Keratinocyte (primary cell): ENCODE measurements around the gene VPS35L. TPM values are rescaled to one million over a fixed set of nuclear protein-coding genes. Genes with fewer than 3 reads are reported as not detected.

Experiments used
- DNase-seq: peaks from one replicate; pipeline ENCODE4 v3.0.0-alpha.2; 2011; ENCODE audit warnings: low read depth, missing footprints, low spot score
- FAIRE-seq: peaks from 2 replicates; lab custom pipeline; 2011; peaks lifted over from hg19 to GRCh38; lab: Jason Lieb, UNC
- H2AFZ ChIP-seq: 2 replicates; pipeline ENCODE4 v1.6.0; 2012; ENCODE audit warnings: low read length, control low read depth, inconsistent platforms; ENCODE audit not compliant: control insufficient read depth
- H3K27ac ChIP-seq: 2 replicates; pipeline ENCODE4 v1.5.1; 2011; ENCODE audit warnings: low read length; ENCODE audit not compliant: control insufficient read depth, insufficient read depth
- H3K27me3 ChIP-seq: 3 replicates; pipeline ENCODE4 v1.6.0; 2011; ENCODE audit warnings: low read length; ENCODE audit not compliant: control insufficient read depth, insufficient read depth; ENCODE audit errors: extremely low read depth
- H3K36me3 ChIP-seq, 2 experiments: 2 replicates in 1 of 2; 3 replicates in 1 of 2; pipeline ENCODE4 v1.5.1; 2011; ENCODE audit warnings: low read length in 2 of 2, mild to moderate bottlenecking in 1 of 2; ENCODE audit not compliant: control insufficient read depth in 2 of 2, insufficient read depth in 2 of 2; ENCODE audit errors: extremely low read depth in 1 of 2
- H3K4me1 ChIP-seq: 3 replicates; pipeline ENCODE4 v1.5.1; 2011; ENCODE audit warnings: low read length; ENCODE audit not compliant: control insufficient read depth, insufficient read depth; ENCODE audit errors: extremely low read depth
- H3K4me2 ChIP-seq: 3 replicates; pipeline ENCODE4 v1.6.0; 2011; ENCODE audit warnings: low read depth, low read length; ENCODE audit not compliant: control insufficient read depth, insufficient read depth; ENCODE audit errors: extremely low read depth
- H3K4me3 ChIP-seq, 3 experiments: fragments of 200-600 bp in 1 of 3; sonication (generic) in 1 of 3; 2 replicates in 2 of 3; 3 replicates in 1 of 3; pipeline ENCODE4 v1.5.1; 2011 to 2016; ENCODE audit warnings: low read length in 3 of 3, mild to moderate bottlenecking in 3 of 3, control low read depth in 2 of 3, inconsistent platforms in 1 of 3, low read depth in 1 of 3, mixed read lengths in 1 of 3, mixed run types in 1 of 3, moderate library complexity in 1 of 3; ENCODE audit not compliant: control insufficient read depth in 2 of 3, insufficient read depth in 2 of 3; ENCODE audit errors: extremely low read depth in 1 of 3
- H3K79me2 ChIP-seq: 2 replicates; pipeline ENCODE4 v1.6.0; 2012; ENCODE audit warnings: low read length; ENCODE audit not compliant: control insufficient read depth, insufficient read depth
- H3K9ac ChIP-seq: 3 replicates; pipeline ENCODE4 v1.6.0; 2011; ENCODE audit warnings: low read length; ENCODE audit not compliant: control insufficient read depth, insufficient read depth; ENCODE audit errors: extremely low read depth
- H3K9me1 ChIP-seq: 3 replicates; pipeline ENCODE4 v1.6.0; 2011; ENCODE audit warnings: low read length; ENCODE audit not compliant: control insufficient read depth, insufficient read depth; ENCODE audit errors: extremely low read depth
- H3K9me3 ChIP-seq: 2 replicates; pipeline ENCODE4 v1.5.1; 2012; ENCODE audit warnings: low read depth, low read length; ENCODE audit not compliant: control insufficient read depth
- H4K20me1 ChIP-seq: 3 replicates; pipeline ENCODE4 v1.6.0; 2011; ENCODE audit warnings: low read length; ENCODE audit not compliant: control insufficient read depth, insufficient read depth; ENCODE audit errors: extremely low read depth
- CTCF ChIP-seq, 3 experiments: IDR thresholded peaks in 1 of 3; conservative IDR thresholded peaks in 1 of 3; optimal IDR thresholded peaks in 1 of 3; 2 replicates in 2 of 3; 3 replicates in 1 of 3; pipeline versions ENCODE3 to v1.5.1; 2011; ENCODE audit warnings: low read length in 3 of 3, mild to moderate bottlenecking in 3 of 3, moderate library complexity in 2 of 3, control low read depth in 1 of 3, inconsistent platforms in 1 of 3; ENCODE audit not compliant: insufficient read depth in 2 of 3; ENCODE audit errors: extremely low read depth in 1 of 3
- EZH2 ChIP-seq: IDR thresholded peaks from one replicate; pipeline ENCODE4 v1.6.1; 2012; ENCODE audit warnings: inconsistent platforms, mild to moderate bottlenecking, low read length, moderate library complexity
- dilution Hi-C: fragments of 300-500 bp; cut with MboI; formaldehyde crosslinking; loops from one replicate; pipeline ENCODE4 v1.7.0; 2020; ENCODE audit warnings: low sequenced_read_pairs; ENCODE audit not compliant: extremely low pct_ligation_motif_present
- polyA plus RNA-seq, 5 experiments: library from polyadenylated mRNA; depleted of rRNA in 3 of 5; stranded (reverse) in 3 of 5; stranded (forward) in 1 of 5; unstranded in 1 of 5; fragments of >200 nt; gene quantifications; 1 replicate in 1 of 5; 2 replicates in 3 of 5; 3 replicates in 1 of 5; pipeline versions ENCODE4 v1.2.1 to v1.2.3, GENCODE V29; 2011 to 2012; ENCODE audit warnings: missing spikeins in 2 of 5, low read depth in 1 of 5, low replicate concordance in 1 of 5

VPS35L gene
- polyA plus RNA-seq, 1 donor (not counting 4 experiments of a cell fraction or from before 2014, with no cell fraction given): 22.1 TPM

GRCh38 chr16:19589106-19589505 lies 33.6 kb downstream of the VPS35L start:
- Histone ChIP-seq H3K4me1 (no peaks in the 10 kb centered on the region), H3K9ac (no peak overlapping the region), H3K4me3 (no peak overlapping the region), H3K27me3 (no peaks in the 10 kb centered on the region), H2AFZ (no peak overlapping the region), H3K36me3 (peaks cover 3 to 6% of the 10 kb centered on the region in 2 experiments), H3K27ac (no peak overlapping the region), H4K20me1 (no peaks in the 10 kb centered on the region), H3K4me2 (no peak overlapping the region), H3K9me3 (no peaks in the 10 kb centered on the region), H3K79me2 (no peaks in the 10 kb centered on the region), H3K9me1 (no peaks in the 10 kb centered on the region)
- FAIRE-seq (no peak), DNase-seq (no peak)
- TF ChIP-seq EZH2: no peak
- dilution Hi-C loops: no loop called here

- dilution Hi-C loops: no loop called here
- no peaks in the 10 kb centered on the region for H3K27me3 ChIP-seq
- peaks cover under 1% of the 10 kb centered on the region for H3K4me1 ChIP-seq
- no peak overlapping the region for H3K27ac ChIP-seq
- H3K4me2 ChIP-seq: no peak overlapping the region
- DNase-seq: no peak
- no peak for TF ChIP-seq CTCF (optimal IDR thresholded peaks at IDR 0.05 in 1 of 3, IDR thresholded peaks at IDR 0.05 in 1 of 3, conservative IDR thresholded peaks at IDR 0.05 in 1 of 3; ENCODE audit: extremely low read depth in 1 of 3, insufficient read depth in 2 of 3, low read length in 3 of 3)
- TF ChIP-seq EZH2: no peak
- H3K9me1 ChIP-seq: no peaks in the 10 kb centered on the region
- peaks cover 3 to 6% of the 10 kb centered on the region in 2 experiments for H3K36me3 ChIP-seq
- H3K9ac ChIP-seq: no peak overlapping the region
- no peaks in the 10 kb centered on the region for H3K9me3 ChIP-seq
- H3K4me3 ChIP-seq: no peak overlapping the region
- H4K20me1 ChIP-seq: no peaks in the 10 kb centered on the region
- FAIRE-seq: no peak
- no peaks in the 10 kb centered on the region for H3K79me2 ChIP-seq
- no peak overlapping the region for H2AFZ ChIP-seq
Measured at GRCh38 chr16:19589771-19590302, 34.3 kb downstream of the VPS35L start.
